ENCODE results near the gene DCAF5.

DNA sequence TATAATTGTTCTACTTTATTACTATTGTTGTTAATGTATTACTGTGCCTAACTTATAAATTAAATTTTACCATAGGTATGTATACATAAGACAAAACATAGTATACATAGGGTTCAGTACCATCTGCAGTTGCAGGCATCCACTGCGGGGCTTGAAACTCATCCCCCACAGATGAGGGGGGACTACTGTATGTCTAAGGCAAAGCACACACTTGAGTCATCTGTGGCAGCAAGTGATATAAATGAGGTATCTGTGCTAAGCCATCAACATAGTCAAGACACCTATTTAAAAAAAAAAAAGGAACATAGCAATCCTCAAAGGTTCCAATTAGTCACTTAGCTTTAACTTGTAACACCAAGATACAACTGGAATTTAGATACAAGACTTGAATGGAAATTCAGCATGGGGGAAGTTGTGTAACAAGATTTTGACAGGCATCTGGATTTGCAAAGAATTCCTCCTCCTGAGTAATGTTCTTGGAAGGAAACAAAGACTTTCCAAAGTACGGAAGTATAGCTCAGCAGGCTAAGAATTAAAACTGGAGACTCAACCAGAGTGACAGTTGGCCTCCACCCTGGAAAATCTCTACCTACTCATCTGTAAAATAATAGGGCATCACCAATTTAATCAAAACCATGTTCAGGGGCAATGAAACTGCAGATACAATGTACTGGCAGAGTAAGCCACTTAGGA, 14.9 kb downstream of the DCAF5 start:
- TF ChIP-seq, protein P1, sequence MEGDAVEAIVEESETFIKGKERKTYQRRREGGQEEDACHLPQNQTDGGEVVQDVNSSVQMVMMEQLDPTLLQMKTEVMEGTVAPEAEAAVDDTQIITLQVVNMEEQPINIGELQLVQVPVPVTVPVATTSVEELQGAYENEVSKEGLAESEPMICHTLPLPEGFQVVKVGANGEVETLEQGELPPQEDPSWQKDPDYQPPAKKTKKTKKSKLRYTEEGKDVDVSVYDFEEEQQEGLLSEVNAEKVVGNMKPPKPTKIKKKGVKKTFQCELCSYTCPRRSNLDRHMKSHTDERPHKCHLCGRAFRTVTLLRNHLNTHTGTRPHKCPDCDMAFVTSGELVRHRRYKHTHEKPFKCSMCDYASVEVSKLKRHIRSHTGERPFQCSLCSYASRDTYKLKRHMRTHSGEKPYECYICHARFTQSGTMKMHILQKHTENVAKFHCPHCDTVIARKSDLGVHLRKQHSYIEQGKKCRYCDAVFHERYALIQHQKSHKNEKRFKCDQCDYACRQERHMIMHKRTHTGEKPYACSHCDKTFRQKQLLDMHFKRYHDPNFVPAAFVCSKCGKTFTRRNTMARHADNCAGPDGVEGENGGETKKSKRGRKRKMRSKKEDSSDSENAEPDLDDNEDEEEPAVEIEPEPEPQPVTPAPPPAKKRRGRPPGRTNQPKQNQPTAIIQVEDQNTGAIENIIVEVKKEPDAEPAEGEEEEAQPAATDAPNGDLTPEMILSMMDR (conservative IDR thresholded peaks at IDR 0.05; ENCODE audit: low read depth, low read length), result no peak
- TF ChIP-seq EZH2 (IDR thresholded peaks at IDR 0.05; ENCODE audit: borderline replicate concordance, low read depth, low read length, poor library complexity, severe bottlenecking), result no peak

Measured in A673 (cell line).